Ovary (tissue), 9 donors: ENCODE results near the gene BTRC. TPM values are rescaled to one million over a fixed set of nuclear protein-coding genes. Genes with fewer than 3 reads are reported as not detected.
"Not testable (repeated sequence)": the region's sequence is repeated elsewhere in the genome, so short reads cannot be mapped to it uniquely, and the experiment has no call there.

Experiments
- DNase-seq, 5 donors: peaks; one replicate each; pipeline ENCODE4 v3.0.0-alpha.2; 2019 to 2020
- H3K27ac ChIP-seq, 2 donors: fragments of 200-600 bp; one replicate each; pipeline versions ENCODE4 v1.5.1 to v1.8.0; 2019 to 2022
- H3K27me3 ChIP-seq: fragments of 200-600 bp; one replicate; pipeline ENCODE4 v1.8.0; 2022
- H3K36me3 ChIP-seq: fragments of 200-600 bp; sonication (generic); one replicate; pipeline ENCODE4 v1.5.1; 2019
- H3K4me1 ChIP-seq: one replicate; pipeline ENCODE4 v1.8.1; 2013; ENCODE audit warnings: mild to moderate bottlenecking, moderate library complexity; ENCODE audit not compliant: insufficient read depth
- H3K4me3 ChIP-seq: fragments of 200-600 bp; sonication (generic); one replicate; pipeline ENCODE4 v1.5.1; 2017
- H3K9me3 ChIP-seq, 2 donors: fragments of 200-600 bp in 1 of 2; sonication (generic) in 1 of 2; one replicate each; pipeline versions ENCODE4 v1.5.1 to v1.8.1; 2013 to 2019; ENCODE audit warnings: mild to moderate bottlenecking in 1 of 2, moderate library complexity in 1 of 2
- CTCF ChIP-seq, 3 donors: fragments of 450-650 bp in 2 of 3; fragments of 200-600 bp in 1 of 3; IDR thresholded peaks; one replicate each; pipeline versions ENCODE4 v1.5.1 to v1.8.0; 2016 to 2022; ENCODE audit warnings: antibody characterized with exemption in 3 of 3, mild to moderate bottlenecking in 1 of 3
- EP300 ChIP-seq: sonication (generic); formaldehyde crosslinking; IDR thresholded peaks from one replicate; pipeline ENCODE4 v1.6.1; 2017; ENCODE audit warnings: antibody characterized with exemption
- POLR2A ChIP-seq: fragments of 450-650 bp; IDR thresholded peaks from one replicate; pipeline ENCODE4 v1.6.1; 2017; ENCODE audit warnings: antibody characterized with exemption, mild to moderate bottlenecking, moderate library complexity
- WGBS, 3 donors: extraction: QIAGEN DNeasy Blood & Tissue Kit in 1 of 3; methylation state at CpG; one replicate each; pipeline versions ENCODE4 v1.1.5 to v1.1.7; 2013 to 2017; 5-methylcytosine and 5-hydroxymethylcytosine counted together
- intact Hi-C, 4 donors: fragments of 100-400 bp; cut with DNase I; formaldehyde crosslinking; loops; one replicate each; pipeline versions ENCODE4 v1.11.0 to v1.15.1; 2022 to 2023
- polyA plus RNA-seq, 2 donors: library from polyadenylated mRNA; stranded (reverse); fragments of 200-250 nt in 1 of 2; fragments of 350-450 nt in 1 of 2; fragmentation: Illumina TruSeq in 1 of 2; extraction: RNeasy Lipid Tissue Mini Kit (QIAGEN cat#74804) in 1 of 2; gene quantifications; one replicate each; pipeline ENCODE4 v1.2.3, GENCODE V29; 2013 to 2014
- total RNA-seq, 7 donors: library from RNA; depleted of rRNA in 2 of 7; stranded (reverse); fragments of >200 nt in 2 of 7; fragmentation: NEBNext Ultra II Directional in 3 of 7; extraction: Animal tissue kit (Norgen Biotek cat#: 25700) in 3 of 7; gene quantifications; one replicate each; pipeline versions ENCODE4 v1.1.0 to v1.2.4, GENCODE V29; 2016 to 2023
- donor health status: DM: no; HTN: no; CAD: no; lungs with moderate emphysema.
- donor health status: DM: no; HTN: no; CAD: no.
- donor health status: Bipolar disorder and iron deficiency.
- donor health status: DM: yes; HTN: yes; CAD: no.
- donor health status: DM: no; HTN: no; CAD: no.
- donor health status: DM: yes; HTN: yes; CAD: no.

The BTRC gene
- total and polyA plus RNA-seq, 9 donors = 7.2 to 31.4 (median 26.2) TPM

GRCh38 chr10:101380353-101381017 is 26.5 kb downstream of the BTRC start:
- WGBS, 3 donors = 81 to 90% (median 85%) methylated on average over 5 of the region's 5 CpGs
- Histone ChIP-seq H3K9me3 (no peaks in the 10 kb centered on the region), H3K4me1 (peaks cover 5% of the 10 kb centered on the region), H3K4me3 (no peak overlapping the region), H3K27ac (no peak overlapping the region), H3K36me3 (no peaks in the 10 kb centered on the region), H3K27me3 (no peaks in the 10 kb centered on the region)
- DNase-seq = no peak
- TF ChIP-seq POLR2A (no peak), EP300 (no peak)
- intact Hi-C loops = no loop called here

DNA sequence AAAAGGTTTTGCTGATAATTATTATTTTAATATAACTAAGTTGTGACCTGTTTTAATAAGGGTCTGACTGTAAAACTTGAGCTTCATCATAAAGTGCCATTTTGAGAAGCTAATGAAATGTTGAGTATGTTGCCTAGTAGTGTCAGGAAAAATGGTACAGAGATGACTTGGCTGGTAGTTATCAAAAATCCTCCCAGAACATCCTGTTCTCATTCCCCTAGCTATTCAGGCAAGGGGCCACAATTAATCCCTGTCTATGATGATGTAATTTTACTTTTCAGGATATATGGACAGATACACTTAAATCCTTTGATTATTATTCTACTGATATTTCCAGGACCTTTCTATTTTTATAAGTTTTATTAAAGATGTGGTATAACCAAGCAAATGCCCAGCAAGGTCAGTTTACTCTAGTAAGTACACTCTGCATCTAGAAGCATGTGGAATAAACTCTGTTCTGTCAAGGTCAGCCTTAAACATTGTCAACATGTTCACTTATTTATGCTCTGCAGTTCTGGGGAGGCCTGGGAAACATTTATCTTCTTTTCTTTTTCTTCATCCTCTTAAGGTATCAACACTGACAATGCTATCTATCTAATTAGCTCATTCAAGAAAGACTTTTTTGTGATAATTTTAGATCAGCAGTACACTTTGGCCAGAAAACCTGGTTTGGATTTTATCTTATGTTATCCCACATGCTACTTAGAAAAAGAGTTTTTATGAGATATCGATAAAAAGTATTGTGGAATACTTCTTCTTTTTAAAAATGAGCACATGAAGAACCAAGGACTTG is 32.1 kb downstream of the BTRC start:
- Histone ChIP-seq H3K9me3 (no peaks in the 10 kb centered on the region), H3K36me3 (no peaks in the 10 kb centered on the region), H3K4me1 (peaks cover 4% of the 10 kb centered on the region), H3K27me3 (no peaks in the 10 kb centered on the region), H3K27ac (no peak overlapping the region), H3K4me3 (no peak overlapping the region)
- intact Hi-C loops = no loop called here
- no peak for DNase-seq
- TF ChIP-seq POLR2A (no peak), CTCF (IDR thresholded peaks at IDR 0.05) (no peak), EP300 (no peak)
- WGBS, 3 donors = 16 to 26% (median 18%) methylated on average over 1 of the region's 1 CpG

DNA sequence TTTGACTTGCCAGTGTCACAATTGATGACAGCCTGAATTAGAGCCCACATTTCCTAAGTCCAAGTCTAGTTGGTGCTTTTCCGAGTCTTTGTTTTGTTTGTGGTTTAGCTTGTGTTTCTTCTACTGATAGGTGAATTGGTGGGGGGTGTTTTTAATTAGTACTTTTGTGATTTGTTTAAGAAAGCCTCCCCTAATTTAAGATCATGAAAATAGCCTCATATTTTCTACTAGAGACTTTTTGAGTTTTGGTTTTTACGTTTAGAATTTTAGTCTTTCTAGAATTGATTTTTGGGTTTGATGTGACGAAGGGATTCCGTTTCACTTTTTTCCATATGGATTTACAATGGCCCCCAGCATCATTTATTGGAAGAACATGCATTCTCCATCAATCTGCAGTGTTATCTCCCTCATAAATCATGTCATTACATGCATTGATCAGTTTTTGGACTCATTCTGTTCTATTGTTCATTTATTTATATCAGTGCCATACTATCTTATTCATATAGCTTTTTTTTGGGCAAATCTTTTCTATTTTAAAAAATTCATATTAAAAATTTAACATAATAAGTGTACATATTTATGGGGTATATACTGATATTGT is 32.8 kb downstream of the BTRC start:
- H3K4me3 ChIP-seq = no peak overlapping the region
- H3K36me3 ChIP-seq = no peaks in the 10 kb centered on the region
- no peak overlapping the region for H3K27ac ChIP-seq
- intact Hi-C loops = no loop called here
- peaks cover 4% of the 10 kb centered on the region for H3K4me1 ChIP-seq
- WGBS, 3 donors = 58 to 73% (median 67%) methylated on average over 4 of the region's 4 CpGs
- H3K27me3 ChIP-seq = no peaks in the 10 kb centered on the region
- DNase-seq = no peak
- no peaks in the 10 kb centered on the region for H3K9me3 ChIP-seq
- TF ChIP-seq POLR2A (no peak), EP300 (no peak), CTCF (IDR thresholded peaks at IDR 0.05) (no peak)

DNA sequence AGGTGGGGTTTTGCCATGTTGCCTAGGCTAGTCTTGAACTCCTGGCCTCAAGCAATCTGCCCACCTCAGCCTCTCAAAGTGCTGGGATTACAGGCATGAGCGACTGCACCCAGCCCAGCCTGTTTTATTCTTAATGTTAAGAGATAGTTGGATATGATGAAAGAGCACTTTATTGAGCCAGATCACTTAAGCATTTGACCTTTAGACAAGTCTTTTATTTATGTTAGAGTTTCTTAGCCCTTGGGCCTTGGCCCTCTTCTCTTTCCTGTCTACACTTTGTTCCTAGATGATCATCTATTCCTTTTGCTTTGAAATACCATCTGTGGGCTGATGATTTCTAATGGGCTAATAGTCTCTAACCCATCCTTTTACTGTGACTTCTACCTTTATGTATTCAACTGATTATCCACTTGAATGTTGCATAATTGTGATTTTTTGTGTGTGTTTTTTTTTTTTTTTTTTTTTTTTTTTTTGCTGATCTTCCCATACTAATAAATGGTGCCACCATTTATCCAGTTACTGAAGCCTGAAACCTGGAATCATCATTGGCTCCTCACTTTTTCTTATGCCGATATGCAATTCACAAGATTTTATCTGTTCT is 34.8 kb downstream of the BTRC start:
- Histone ChIP-seq H3K4me1 (peaks cover 4% of the 10 kb centered on the region), H3K27ac (no peak overlapping the region), H3K9me3 (no peaks in the 10 kb centered on the region), H3K27me3 (no peaks in the 10 kb centered on the region), H3K4me3 (no peak overlapping the region), H3K36me3 (no peaks in the 10 kb centered on the region)
- TF ChIP-seq POLR2A (no peak), EP300 (no peak), CTCF (IDR thresholded peaks at IDR 0.05) (no peak)
- intact Hi-C loops = no loop called here
- 92 to 100% (median 96%) methylated on average over 2 of the region's 2 CpGs for WGBS, 3 donors
- no peak for DNase-seq

- intact Hi-C loops = not testable (repeated sequence)
- 94 to 100% (median 98%) methylated on average over 2 of the region's 2 CpGs for WGBS, 3 donors
Observed at GRCh38 chr10:101389532-101389931, 35.6 kb downstream of the BTRC start.

More at GRCh38 chr10:101389532-101389931, 35.6 kb downstream of the BTRC start:
- not testable (repeated sequence) for H3K4me1 ChIP-seq, H3K27me3 ChIP-seq, H3K4me3 ChIP-seq, DNase-seq, H3K36me3 ChIP-seq, H3K9me3 ChIP-seq, H3K27ac ChIP-seq
